Measurements from ENCODE around the gene PBX4. TPM values are rescaled to one million over a fixed set of nuclear protein-coding genes. Genes with fewer than 3 reads are reported as not detected.

Gene PBX4
- total and polyA plus RNA-seq, 7 donors = 0.49 to 6.1 (median 1.9) TPM; not detected in 3

DNA sequence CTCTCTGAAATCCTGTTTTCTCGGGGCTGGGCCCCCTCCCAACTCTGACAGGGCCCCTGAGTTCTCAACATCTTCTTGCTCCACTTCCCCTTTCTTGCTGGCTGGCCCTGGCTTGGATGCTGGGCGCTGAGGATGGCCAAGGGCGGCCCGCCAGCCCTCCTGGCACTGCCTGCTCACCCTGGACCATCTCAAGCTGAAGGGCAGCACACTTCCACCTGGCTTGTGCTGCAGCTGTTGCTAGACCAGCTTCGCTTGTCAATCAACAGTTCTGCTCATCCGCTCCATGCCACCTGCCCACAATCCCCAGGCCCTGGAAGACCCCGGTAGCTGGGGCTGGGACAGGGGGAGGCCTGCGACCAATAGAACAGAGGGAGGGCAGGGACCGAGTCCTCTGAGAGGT lies 31.8 kb upstream of the PBX4 start:
- H3K9me3 ChIP-seq = no peaks in the 10 kb centered on the region
- WGBS, 2 donors = 91 to 95% methylated on average over 9 of the region's 9 CpGs
- no peak overlapping the region for H3K27ac ChIP-seq
- no peak for DNase-seq
- intact Hi-C loops (cut with DNase I) = no loop called here
- TF ChIP-seq, protein P1, sequence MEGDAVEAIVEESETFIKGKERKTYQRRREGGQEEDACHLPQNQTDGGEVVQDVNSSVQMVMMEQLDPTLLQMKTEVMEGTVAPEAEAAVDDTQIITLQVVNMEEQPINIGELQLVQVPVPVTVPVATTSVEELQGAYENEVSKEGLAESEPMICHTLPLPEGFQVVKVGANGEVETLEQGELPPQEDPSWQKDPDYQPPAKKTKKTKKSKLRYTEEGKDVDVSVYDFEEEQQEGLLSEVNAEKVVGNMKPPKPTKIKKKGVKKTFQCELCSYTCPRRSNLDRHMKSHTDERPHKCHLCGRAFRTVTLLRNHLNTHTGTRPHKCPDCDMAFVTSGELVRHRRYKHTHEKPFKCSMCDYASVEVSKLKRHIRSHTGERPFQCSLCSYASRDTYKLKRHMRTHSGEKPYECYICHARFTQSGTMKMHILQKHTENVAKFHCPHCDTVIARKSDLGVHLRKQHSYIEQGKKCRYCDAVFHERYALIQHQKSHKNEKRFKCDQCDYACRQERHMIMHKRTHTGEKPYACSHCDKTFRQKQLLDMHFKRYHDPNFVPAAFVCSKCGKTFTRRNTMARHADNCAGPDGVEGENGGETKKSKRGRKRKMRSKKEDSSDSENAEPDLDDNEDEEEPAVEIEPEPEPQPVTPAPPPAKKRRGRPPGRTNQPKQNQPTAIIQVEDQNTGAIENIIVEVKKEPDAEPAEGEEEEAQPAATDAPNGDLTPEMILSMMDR (IDR thresholded peaks at IDR 0.05) = no peak
- no peak for TF ChIP-seq POLR2AphosphoS5 (IDR thresholded peaks at IDR 0.05)
- no peak for TF ChIP-seq POLR2A (IDR thresholded peaks at IDR 0.05)
- no peak for TF ChIP-seq EP300 (IDR thresholded peaks at IDR 0.05)
- H3K4me1 ChIP-seq = no peaks in the 10 kb centered on the region
- H3K4me3 ChIP-seq = no peak overlapping the region
- no peaks in the 10 kb centered on the region for H3K27me3 ChIP-seq
- H3K36me3 ChIP-seq = peaks cover 62 to 99% (median 86%) of the 10 kb centered on the region in 4 donors

DNA sequence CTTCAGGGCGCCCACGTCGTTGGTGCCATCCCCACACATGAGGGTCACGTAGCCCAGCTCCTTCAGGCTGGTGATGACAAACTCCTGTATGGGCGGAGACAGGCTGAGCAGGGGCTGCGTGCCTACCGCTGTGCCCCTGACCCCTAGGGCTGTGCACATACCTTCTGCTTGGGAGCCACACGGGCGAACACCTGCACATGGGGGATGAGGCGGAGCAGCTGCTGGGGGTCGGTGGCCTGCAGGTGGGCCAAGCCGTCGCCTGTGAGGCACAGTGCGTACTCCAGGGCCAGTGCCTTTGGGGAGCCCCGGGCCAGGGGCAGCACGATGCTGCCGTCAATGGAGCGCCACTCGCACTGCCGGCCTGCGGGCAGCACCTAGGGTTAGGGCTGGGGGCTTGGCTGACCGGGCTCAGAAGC lies 31.1 kb upstream of the PBX4 start:
- intact Hi-C loops (cut with DNase I) = no loop called here
- no peak for DNase-seq
- Histone ChIP-seq H3K4me3 (no peak overlapping the region), H3K27ac (no peak overlapping the region), H3K27me3 (no peaks in the 10 kb centered on the region), H3K9me3 (no peaks in the 10 kb centered on the region), H3K36me3 (peaks cover 57 to 99% (median 79%) of the 10 kb centered on the region in 4 donors), H3K4me1 (no peaks in the 10 kb centered on the region)
- WGBS, 2 donors = 95 to 96% methylated on average over 22 of the region's 22 CpGs
- TF ChIP-seq, protein P1 (IDR thresholded peaks at IDR 0.05) = no peak
- TF ChIP-seq POLR2A (IDR thresholded peaks at IDR 0.05) (no peak), POLR2AphosphoS5 (IDR thresholded peaks at IDR 0.05) (no peak), EP300 (IDR thresholded peaks at IDR 0.05) (no peak)

DNA sequence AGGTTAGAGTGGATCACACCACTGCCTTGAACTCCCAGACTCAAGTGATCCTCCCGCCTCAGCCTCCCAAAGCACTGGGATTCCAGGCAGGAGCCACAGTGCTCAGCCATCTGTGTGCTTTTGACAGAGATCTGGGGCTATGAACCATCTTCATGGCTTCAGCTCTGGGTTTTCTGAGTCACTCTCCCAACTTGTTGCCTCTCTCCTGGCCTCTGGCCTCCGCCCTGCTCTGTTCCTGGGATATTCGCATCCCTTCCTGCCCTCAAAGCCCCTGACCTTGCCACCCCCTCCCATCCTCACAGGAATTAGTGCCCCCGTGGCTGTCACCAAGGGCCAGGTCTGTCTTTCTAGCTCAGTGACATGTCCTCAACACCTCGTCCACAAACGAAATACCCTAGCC lies 30.7 kb upstream of the PBX4 start:
- TF ChIP-seq POLR2AphosphoS5 (IDR thresholded peaks at IDR 0.05) (no peak), POLR2A (IDR thresholded peaks at IDR 0.05) (no peak), EP300 (IDR thresholded peaks at IDR 0.05) (no peak)
- TF ChIP-seq, protein P1 (IDR thresholded peaks at IDR 0.05) = no peak
- intact Hi-C loops (cut with DNase I) = no loop called here
- no peak overlapping the region for H3K27ac ChIP-seq
- no peak for DNase-seq
- H3K27me3 ChIP-seq = no peaks in the 10 kb centered on the region
- 91 to 93% methylated on average over 6 of the region's 6 CpGs for WGBS, 2 donors
- H3K4me3 ChIP-seq = no peak overlapping the region
- H3K4me1 ChIP-seq = no peaks in the 10 kb centered on the region
- H3K9me3 ChIP-seq = no peaks in the 10 kb centered on the region
- peaks cover 53 to 95% (median 75%) of the 10 kb centered on the region in 4 donors for H3K36me3 ChIP-seq

DNA sequence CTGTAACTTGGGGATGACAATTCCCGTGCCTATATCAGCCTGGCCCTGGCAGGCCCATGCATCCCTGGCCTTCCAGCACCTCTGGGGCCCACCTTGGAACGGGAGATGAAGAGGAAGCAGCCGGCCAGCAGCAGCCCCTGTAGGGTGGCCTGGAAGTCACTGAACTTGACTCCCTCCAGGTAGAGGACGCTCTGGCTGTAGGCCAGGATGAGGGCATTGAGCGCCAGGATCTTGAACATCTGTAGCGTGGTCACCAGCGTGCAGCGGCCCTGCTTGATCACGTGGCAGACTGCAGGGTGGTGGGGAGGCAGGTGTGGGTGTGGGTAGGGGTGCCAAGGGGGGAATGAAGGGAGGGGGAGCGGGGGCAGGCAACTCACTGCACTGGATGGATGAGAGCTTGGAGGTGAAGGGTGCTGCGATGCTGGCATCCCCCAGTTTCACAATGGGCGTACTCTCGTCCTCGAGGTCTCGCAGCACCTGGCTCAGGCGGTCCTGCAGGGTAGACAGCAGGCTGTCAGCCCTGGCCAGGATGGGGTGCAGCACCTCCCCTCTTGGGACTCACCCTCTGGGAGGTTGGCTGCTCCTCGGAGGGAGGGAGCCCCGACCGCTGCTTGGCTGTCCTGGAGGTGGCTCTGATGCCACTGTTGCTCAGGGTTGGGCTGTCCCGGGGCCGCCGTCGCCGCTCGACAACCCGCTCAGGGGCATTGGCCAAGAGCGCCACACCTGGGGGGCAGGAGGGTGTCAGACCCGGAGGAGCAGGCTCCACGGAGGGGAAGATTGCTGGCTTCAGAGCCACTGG lies 28.7 kb upstream of the PBX4 start:
- TF ChIP-seq POLR2AphosphoS5 (IDR thresholded peaks at IDR 0.05) (no peak), EP300 (IDR thresholded peaks at IDR 0.05) (no peak)
- intact Hi-C loops (cut with DNase I) = no loop called here
- no peak for DNase-seq
- Histone ChIP-seq H3K36me3 (peaks cover 36 to 76% (median 55%) of the 10 kb centered on the region in 4 donors), H3K4me1 (peaks cover 0 to 18% (median 10%) of the 10 kb centered on the region in 4 donors), H3K27ac (no peak overlapping the region), H3K9me3 (no peaks in the 10 kb centered on the region), H3K4me3 (no peak overlapping the region), H3K27me3 (no peaks in the 10 kb centered on the region)
- WGBS, 2 donors = 94 to 95% methylated on average over 29 of the region's 29 CpGs

DNA sequence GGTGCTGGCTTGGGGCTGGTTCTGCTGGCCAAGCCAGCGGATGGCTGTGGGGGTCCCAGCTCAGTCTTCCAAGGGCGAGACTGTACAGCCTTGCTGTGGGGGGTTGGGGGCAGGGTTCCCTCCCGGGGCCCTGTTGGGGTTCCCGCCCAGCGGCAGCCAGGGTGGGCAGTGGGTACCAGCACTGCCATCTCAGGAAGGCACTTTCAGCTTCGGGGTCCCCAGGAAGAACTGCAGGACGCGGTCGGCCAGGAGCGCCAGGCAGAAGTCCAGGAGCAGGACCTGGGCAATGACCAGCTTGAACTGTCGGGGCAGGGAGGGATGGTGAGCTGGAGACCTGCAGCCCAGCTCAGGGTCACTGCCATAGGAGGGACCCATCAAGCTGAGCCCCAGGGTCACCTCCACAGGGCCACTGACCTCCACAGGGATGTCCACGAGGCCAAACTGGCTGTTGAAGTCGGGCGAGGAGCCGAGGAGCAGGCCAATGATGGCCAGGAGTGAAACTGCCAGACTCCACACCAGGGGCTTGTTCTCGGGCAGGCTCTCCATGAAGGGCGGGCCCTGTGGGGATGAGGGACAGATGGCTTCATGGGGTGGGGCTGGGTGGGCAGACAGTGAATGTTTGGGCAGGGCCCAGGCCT lies 26.9 kb upstream of the PBX4 start:
- DNase-seq = no peak
- Histone ChIP-seq H3K27ac (no peak overlapping the region), H3K9me3 (no peaks in the 10 kb centered on the region), H3K36me3 (peaks cover 26 to 57% (median 38%) of the 10 kb centered on the region in 4 donors), H3K4me3 (no peak overlapping the region), H3K4me1 (peaks cover 0 to 18% (median 10%) of the 10 kb centered on the region in 4 donors), H3K27me3 (no peaks in the 10 kb centered on the region)
- WGBS, 2 donors = 90 to 95% methylated on average over 17 of the region's 17 CpGs
- TF ChIP-seq EP300 (IDR thresholded peaks at IDR 0.05) (no peak), POLR2AphosphoS5 (IDR thresholded peaks at IDR 0.05) (no peak), POLR2A (IDR thresholded peaks at IDR 0.05) (no peak)
- TF ChIP-seq, protein P1 (IDR thresholded peaks at IDR 0.05) = no peak
- intact Hi-C loops (cut with DNase I) = no loop called here
